HG02763 (cell line): ENCODE results near the gene ARID1A.

ENCODE experiments used
- ATAC-seq: cut with Tn5 transposase; IDR thresholded peaks from one replicate; pipeline ENCODE4 v1.9.1; 2021; ENCODE audit warnings: mild to moderate bottlenecking, moderate library complexity; ENCODE audit not compliant: unreplicated experiment

ARID1A gene

DNA sequence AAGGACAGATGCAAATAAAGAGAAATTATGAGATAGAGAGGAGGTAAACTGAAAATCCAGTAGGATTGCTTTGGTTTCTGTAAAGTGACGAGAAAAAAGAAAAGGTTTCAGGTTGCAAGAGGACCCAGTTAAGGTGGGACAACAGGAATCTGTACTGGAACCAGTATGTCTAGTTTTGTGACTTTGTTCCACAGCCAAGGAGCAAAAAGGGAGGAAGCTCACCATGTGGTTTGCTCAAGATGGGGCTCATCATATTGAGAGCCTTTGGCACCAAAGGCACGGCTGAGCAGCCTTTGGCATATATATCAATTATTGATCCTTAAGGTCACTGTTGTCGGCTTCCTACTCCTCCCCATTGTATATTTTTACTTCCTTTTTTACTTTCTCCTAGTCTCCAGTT, 128.9 kb downstream of the ARID1A start:
- ATAC-seq, result no peak

DNA sequence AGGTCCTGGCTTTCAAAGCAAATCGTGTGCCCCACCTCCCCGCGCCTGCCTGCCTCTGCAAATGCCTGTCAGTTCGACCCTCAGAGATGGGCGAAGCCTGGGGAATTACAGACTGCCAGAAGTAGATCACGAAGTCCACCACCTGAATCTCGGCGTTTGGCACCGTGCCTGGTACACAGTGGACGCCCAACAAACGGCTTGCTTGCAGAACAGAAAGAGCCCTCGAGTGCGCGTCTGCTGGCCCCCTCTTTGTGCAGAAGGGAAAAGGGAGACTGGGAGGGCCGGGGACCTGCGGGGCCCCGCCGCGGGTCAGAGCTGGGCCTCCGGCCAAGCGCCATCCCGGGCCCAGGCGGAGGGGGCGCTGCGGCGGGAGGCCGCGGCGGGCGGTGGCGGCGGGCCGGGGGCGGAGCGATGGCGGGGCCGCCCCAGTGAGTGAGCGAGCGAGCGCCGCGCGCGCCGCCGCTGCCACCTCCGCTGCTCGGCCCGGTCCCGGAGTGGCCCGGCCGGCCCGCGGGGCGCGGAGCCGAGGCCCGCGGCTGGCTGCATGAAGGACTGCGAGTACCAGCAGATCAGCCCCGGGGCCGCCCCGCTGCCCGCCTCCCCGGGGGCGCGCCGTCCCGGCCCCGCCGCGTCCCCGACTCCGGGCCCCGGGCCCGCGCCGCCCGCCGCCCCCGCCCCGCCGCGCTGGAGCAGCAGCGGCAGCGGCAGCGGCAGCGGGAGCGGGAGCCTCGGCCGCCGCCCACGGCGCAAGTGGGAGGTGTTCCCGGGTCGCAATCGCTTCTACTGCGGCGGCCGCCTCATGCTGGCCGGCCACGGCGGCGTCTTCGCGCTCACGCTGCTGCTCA, 130.7 kb downstream of the ARID1A start, which contains the start of gene ZDHHC18:
Gene ZDHHC18, plus strand, starts transcription at position 428 of the 845 bp plus-strand sequence. Its CDS starts 117 bp downstream, at position 545.
- ATAC-seq, result peak; percentile 74

DNA sequence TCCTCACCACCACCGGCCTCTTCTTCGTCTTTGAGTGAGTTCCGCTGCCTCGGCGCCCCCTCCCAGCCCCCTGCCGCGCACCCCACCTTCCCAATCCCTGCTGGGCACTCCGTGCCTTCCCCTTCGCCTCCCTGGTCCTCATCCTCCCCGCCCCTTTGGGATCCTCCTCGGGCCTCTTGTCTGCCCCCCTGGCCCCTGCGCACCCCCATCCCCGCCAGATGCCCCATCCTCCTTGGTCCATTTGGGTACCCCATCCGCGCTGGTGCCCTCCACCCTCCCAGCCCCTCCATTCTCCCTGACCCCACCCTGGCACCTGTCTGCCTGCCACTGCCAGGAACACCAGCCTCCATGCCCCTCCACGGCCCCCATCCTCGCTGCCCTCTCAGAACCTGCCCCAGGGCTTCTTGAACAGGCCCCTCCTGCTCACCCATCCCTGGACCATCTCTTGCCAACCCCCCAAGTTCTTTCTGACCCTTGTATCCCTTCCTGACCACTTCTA, 131.3 kb downstream of the ARID1A start:
- no peak for ATAC-seq

DNA sequence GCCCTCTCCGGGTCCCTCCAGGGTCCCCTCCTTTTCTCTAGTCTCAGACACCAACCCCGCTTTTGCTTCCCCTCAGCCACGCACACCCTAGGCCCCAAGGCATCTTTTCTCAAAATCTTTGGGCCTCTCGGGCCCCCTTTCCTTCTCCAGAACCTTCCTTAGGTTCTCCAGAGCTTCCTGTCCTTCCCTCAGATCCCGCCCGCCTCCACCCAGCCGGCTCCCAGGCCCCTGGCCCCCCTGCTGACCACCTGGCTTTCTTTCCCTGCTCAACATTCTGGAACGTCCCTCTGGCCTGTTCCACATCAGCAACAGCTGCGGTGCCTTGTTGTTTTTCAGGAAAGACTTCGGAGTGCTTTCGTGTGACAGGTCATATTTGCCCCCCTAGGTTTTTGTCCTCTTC, 131.8 kb downstream of the ARID1A start:
- no peak for ATAC-seq

DNA sequence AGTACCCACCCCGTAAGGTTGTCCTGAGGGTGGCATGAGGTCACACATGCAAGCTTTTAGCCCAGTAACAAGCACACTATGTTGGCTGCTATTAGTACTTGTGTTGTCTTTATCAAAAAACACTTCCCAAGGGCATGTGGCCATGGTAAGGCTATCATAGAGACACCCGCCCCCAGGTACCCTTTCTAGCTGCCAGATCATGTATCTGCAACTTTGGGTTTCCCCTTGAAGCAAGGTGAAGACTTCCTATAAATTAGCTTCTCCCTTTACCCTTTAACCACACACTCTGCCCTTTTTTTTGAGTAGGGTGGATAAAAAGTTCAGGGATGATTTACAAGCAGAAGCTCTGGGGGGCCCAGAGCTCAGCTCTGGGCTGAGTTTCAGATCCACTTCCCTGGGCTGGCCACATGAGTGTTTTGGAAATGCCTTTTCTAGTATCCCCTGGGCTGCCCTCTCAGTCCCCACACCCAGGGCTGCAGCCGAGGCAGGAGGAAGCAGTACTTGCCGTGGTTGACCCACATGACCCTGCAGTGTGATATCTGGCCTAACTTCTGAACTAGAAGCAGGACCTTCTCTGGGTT, 132.7 kb downstream of the ARID1A start:
- ATAC-seq, result no peak

DNA sequence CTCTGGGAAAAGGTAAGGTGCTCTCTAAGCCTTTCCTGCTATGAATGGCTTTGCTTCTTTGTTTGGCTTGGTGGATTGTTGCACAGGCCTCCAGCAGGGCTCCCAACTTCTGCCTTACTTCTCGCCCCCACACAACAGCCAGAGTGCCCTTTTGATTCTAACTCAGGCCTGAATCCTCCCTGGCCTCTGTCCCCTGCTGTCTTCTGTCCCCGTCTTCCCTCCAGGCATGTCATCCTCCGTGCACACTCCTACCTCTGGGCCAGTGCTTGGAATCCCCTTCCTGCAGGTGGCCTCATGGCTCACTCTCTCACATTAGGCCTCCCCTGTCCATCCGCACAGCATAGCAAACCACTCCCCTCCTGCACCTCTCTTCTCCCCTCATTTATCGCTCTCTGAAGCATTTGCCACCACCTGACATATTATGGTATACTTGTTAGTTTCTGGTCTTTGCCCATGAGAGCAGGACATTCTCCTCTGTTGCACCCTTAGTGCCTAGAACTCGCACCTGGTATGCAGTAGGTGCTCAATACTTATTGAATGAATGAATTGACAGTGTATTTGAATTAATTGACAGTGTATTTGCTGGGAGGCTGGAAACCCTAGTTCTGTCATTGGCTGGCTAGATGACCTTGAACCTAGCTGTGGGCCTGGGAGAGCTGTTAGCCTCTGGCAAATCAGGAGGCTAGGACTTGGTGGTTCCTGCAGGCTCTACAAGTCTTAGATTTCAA, 133.5 kb downstream of the ARID1A start:
- no peak for ATAC-seq

DNA sequence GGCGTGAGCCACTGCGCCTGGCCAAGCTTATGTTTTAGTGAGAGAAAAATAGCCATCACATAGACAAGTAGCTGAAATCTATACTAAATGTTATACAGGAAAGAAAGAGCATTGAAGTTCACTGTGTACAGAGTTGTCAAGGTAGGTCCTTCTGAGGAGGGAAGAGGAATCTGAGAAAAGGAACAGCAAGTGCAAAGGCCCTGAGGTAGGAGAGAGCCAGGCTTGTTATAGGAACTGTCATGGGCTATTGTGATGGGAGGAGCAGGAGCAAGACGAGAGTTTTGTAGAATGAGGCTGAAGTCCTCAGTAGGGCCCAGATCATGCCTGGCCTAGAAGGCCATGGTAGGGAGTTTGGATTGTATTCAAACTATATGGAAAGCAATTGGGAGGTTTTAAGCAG, 135.2 kb downstream of the ARID1A start:
- ATAC-seq, result no peak
